HepG2 (cell line): ENCODE results near the gene WTAP. TPM values are rescaled to one million over a fixed set of nuclear protein-coding genes. Genes with fewer than 3 reads are reported as not detected.

ENCODE experiments used
- ARNT2 ChIP-seq: sonication (generic); formaldehyde crosslinking; IDR thresholded peaks from 2 replicates; pipeline ENCODE4 v1.8.0; 2022; ENCODE audit warnings: mild to moderate bottlenecking, low read depth, missing genetic modification reagents, moderate library complexity
- CBX5 ChIP-seq: sonication (generic); formaldehyde crosslinking; IDR thresholded peaks from 2 replicates; pipeline ENCODE4 v1.4.0; 2020; ENCODE audit warnings: missing genetic modification reagents, borderline replicate concordance
- EZH2 ChIP-seq: conservative IDR thresholded peaks from 2 replicates; pipeline ENCODE4 v1.6.1; 2012; ENCODE audit warnings: mild to moderate bottlenecking, low read depth, low read length, moderate library complexity
- IKZF1 ChIP-seq: fragments of 450-650 bp; IDR thresholded peaks from 2 replicates; pipeline ENCODE4 v1.7.1; 2016
- KAT2B ChIP-seq: fragments of 150-350 bp; IDR thresholded peaks from 2 replicates; pipeline ENCODE4 v1.6.1; 2014; ENCODE audit warnings: low read depth, low read length, borderline replicate concordance
- KAT8 ChIP-seq: IDR thresholded peaks from 2 replicates; pipeline ENCODE4 v1.6.1; 2016; ENCODE audit warnings: missing genetic modification reagents, missing compliant biosample characterization
- KMT2A ChIP-seq: sonication (generic); formaldehyde crosslinking; IDR thresholded peaks from 2 replicates; pipeline ENCODE4 v1.4.0; 2020; ENCODE audit warnings: missing genetic modification reagents
- SALL1 ChIP-seq: sonication (generic); formaldehyde crosslinking; IDR thresholded peaks from 2 replicates; pipeline ENCODE4 v1.8.0; 2022; ENCODE audit warnings: mild to moderate bottlenecking, missing genetic modification reagents
- SP4 ChIP-seq: sonication (generic); formaldehyde crosslinking; IDR thresholded peaks from 2 replicates; pipeline ENCODE4 v1.8.1; 2023; ENCODE audit warnings: mild to moderate bottlenecking, missing genetic modification reagents
- SP5 ChIP-seq: IDR thresholded peaks from 2 replicates; pipeline ENCODE4 v1.6.1; 2016; ENCODE audit warnings: low read depth, borderline replicate concordance
- TCF12 ChIP-seq, 2 experiments: fragments of 450-650 bp in 1 of 2; sonication (generic) in 1 of 2; formaldehyde crosslinking in 1 of 2; IDR thresholded peaks; 2 replicates each; pipeline versions ENCODE4 v1.6.1 to v1.8.0; 2017 to 2022; ENCODE audit warnings: antibody characterized with exemption in 1 of 2, mild to moderate bottlenecking in 1 of 2, missing genetic modification reagents in 1 of 2, moderate library complexity in 1 of 2
- ZNF232 ChIP-seq: sonication (generic); formaldehyde crosslinking; IDR thresholded peaks from 2 replicates; pipeline ENCODE4 v1.4.0; 2020; ENCODE audit warnings: missing genetic modification reagents, borderline replicate concordance
- ZNF572 ChIP-seq: sonication (generic); formaldehyde crosslinking; IDR thresholded peaks from 2 replicates; pipeline ENCODE4 v1.5.1; 2020; ENCODE audit warnings: mild to moderate bottlenecking, missing genetic modification reagents
- ZNF776 ChIP-seq: sonication (generic); formaldehyde crosslinking; IDR thresholded peaks from 2 replicates; pipeline ENCODE4 v1.4.0; 2020; ENCODE audit warnings: mild to moderate bottlenecking, missing genetic modification reagents
- ZNF879 ChIP-seq: sonication (generic); formaldehyde crosslinking; IDR thresholded peaks from 2 replicates; pipeline ENCODE4 v1.8.1; 2023; ENCODE audit warnings: missing genetic modification reagents
- ZNF883 ChIP-seq: sonication (generic); formaldehyde crosslinking; IDR thresholded peaks from 2 replicates; pipeline ENCODE4 v1.5.1; 2020; ENCODE audit warnings: mild to moderate bottlenecking, missing genetic modification reagents; ENCODE audit errors: not compliant biosample characterization
- polyA plus RNA-seq, 8 experiments: library from polyadenylated mRNA; depleted of rRNA in 3 of 8; stranded (reverse) in 7 of 8; unstranded in 1 of 8; fragments of >200 nt; fragmentation: Illumina TruSeq in 4 of 8; extraction: Trizol in 4 of 8; gene quantifications; 2 replicates each; pipeline versions ENCODE4 v1.2.1 to v1.2.3, GENCODE V29; 2011 to 2016; ENCODE audit warnings: low read depth in 4 of 8, missing spikeins in 1 of 8, mixed read lengths in 1 of 8; ENCODE audit not compliant: insufficient read depth in 1 of 8
- total RNA-seq, 5 experiments: library from RNA; depleted of rRNA; stranded (reverse); fragments of >200 nt; fragmentation: Illumina TruSeq; extraction: Trizol; gene quantifications; 2 replicates each; pipeline ENCODE4 v1.2.3, GENCODE V29; 2016; ENCODE audit warnings: low read depth in 1 of 5
- TF ChIP-seq, protein P1 (sequence below): sonication (generic); formaldehyde crosslinking; IDR thresholded peaks from 2 replicates; pipeline ENCODE4 v1.5.1; 2020; ENCODE audit warnings: mild to moderate bottlenecking, moderate library complexity, missing genetic modification reagents
- TF ChIP-seq, protein P2 (sequence below): sonication (generic); formaldehyde crosslinking; IDR thresholded peaks from 2 replicates; pipeline ENCODE4 v1.4.0; 2020; ENCODE audit warnings: missing genetic modification reagents
- TF ChIP-seq, protein P3 (sequence below): IDR thresholded peaks from 2 replicates; pipeline ENCODE4 v1.6.1; 2016; ENCODE audit warnings: missing compliant biosample characterization, missing genetic modification reagents, borderline replicate concordance
- TF ChIP-seq, protein P4 (sequence below): sonication (generic); formaldehyde crosslinking; IDR thresholded peaks from 2 replicates; pipeline ENCODE4 v1.4.0; 2020; ENCODE audit warnings: mild to moderate bottlenecking, missing genetic modification reagents

The WTAP gene
- total and polyA plus RNA-seq, 2 of the 13 experiments (the other 11 are each of a cell fraction or from before 2014, with no cell fraction given): 31.6 to 167 TPM

DNA sequence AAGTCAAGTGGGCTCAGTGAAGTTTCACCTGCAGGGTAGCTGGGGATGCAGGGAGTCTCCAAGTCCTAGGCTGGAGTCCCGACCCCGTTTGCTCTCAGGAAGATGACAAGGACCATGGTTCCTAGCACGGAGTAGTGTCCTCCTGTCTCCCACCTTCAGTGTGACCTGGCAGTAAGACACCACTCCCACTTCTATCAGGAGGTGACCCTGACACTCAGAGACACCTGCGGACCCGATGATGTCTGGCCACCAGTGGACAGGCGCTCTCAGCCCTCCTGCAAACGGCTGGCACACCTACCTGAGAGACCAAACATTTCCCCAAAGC, 35.4 kb upstream of the WTAP start (continued):
- TF ChIP-seq, protein P1, sequence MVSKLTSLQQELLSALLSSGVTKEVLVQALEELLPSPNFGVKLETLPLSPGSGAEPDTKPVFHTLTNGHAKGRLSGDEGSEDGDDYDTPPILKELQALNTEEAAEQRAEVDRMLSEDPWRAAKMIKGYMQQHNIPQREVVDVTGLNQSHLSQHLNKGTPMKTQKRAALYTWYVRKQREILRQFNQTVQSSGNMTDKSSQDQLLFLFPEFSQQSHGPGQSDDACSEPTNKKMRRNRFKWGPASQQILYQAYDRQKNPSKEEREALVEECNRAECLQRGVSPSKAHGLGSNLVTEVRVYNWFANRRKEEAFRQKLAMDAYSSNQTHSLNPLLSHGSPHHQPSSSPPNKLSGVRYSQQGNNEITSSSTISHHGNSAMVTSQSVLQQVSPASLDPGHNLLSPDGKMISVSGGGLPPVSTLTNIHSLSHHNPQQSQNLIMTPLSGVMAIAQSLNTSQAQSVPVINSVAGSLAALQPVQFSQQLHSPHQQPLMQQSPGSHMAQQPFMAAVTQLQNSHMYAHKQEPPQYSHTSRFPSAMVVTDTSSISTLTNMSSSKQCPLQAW (CRISPR knock-in tag): peak; percentile 56; the same call in 1 of the 2 replicates
- TF ChIP-seq KAT2B: no peak
- TF ChIP-seq KMT2A: no peak; the same call in 1 of the 2 replicates
- TF ChIP-seq ARNT2: 0 out of 2 replicates have a peak, but pooled peaks have one; percentile 29
- no peak for TF ChIP-seq ZNF879
- TF ChIP-seq SP5 (CRISPR knock-in tag): no peak
- TF ChIP-seq EZH2: no peak
- TF ChIP-seq ZNF883: no peak
- TF ChIP-seq SP4 (CRISPR knock-in tag): 0 out of 2 replicates have a peak, but pooled peaks have one; percentile 25
- no peak for TF ChIP-seq IKZF1
- no peak for TF ChIP-seq ZNF776 (CRISPR knock-in tag)
- TF ChIP-seq ZNF232: no peak
- peak; percentile 58 for TF ChIP-seq SALL1 (CRISPR knock-in tag)
- TF ChIP-seq, protein P2, sequence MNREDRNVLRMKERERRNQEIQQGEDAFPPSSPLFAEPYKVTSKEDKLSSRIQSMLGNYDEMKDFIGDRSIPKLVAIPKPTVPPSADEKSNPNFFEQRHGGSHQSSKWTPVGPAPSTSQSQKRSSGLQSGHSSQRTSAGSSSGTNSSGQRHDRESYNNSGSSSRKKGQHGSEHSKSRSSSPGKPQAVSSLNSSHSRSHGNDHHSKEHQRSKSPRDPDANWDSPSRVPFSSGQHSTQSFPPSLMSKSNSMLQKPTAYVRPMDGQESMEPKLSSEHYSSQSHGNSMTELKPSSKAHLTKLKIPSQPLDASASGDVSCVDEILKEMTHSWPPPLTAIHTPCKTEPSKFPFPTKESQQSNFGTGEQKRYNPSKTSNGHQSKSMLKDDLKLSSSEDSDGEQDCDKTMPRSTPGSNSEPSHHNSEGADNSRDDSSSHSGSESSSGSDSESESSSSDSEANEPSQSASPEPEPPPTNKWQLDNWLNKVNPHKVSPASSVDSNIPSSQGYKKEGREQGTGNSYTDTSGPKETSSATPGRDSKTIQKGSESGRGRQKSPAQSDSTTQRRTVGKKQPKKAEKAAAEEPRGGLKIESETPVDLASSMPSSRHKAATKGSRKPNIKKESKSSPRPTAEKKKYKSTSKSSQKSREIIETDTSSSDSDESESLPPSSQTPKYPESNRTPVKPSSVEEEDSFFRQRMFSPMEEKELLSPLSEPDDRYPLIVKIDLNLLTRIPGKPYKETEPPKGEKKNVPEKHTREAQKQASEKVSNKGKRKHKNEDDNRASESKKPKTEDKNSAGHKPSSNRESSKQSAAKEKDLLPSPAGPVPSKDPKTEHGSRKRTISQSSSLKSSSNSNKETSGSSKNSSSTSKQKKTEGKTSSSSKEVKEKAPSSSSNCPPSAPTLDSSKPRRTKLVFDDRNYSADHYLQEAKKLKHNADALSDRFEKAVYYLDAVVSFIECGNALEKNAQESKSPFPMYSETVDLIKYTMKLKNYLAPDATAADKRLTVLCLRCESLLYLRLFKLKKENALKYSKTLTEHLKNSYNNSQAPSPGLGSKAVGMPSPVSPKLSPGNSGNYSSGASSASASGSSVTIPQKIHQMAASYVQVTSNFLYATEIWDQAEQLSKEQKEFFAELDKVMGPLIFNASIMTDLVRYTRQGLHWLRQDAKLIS (CRISPR knock-in tag): peak; percentile 89
- TF ChIP-seq, protein P3, sequence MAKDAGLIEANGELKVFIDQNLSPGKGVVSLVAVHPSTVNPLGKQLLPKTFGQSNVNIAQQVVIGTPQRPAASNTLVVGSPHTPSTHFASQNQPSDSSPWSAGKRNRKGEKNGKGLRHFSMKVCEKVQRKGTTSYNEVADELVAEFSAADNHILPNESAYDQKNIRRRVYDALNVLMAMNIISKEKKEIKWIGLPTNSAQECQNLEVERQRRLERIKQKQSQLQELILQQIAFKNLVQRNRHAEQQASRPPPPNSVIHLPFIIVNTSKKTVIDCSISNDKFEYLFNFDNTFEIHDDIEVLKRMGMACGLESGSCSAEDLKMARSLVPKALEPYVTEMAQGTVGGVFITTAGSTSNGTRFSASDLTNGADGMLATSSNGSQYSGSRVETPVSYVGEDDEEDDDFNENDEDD: 0 out of 2 replicates have a peak, but pooled peaks have one; percentile 20
- TF ChIP-seq, protein P4, sequence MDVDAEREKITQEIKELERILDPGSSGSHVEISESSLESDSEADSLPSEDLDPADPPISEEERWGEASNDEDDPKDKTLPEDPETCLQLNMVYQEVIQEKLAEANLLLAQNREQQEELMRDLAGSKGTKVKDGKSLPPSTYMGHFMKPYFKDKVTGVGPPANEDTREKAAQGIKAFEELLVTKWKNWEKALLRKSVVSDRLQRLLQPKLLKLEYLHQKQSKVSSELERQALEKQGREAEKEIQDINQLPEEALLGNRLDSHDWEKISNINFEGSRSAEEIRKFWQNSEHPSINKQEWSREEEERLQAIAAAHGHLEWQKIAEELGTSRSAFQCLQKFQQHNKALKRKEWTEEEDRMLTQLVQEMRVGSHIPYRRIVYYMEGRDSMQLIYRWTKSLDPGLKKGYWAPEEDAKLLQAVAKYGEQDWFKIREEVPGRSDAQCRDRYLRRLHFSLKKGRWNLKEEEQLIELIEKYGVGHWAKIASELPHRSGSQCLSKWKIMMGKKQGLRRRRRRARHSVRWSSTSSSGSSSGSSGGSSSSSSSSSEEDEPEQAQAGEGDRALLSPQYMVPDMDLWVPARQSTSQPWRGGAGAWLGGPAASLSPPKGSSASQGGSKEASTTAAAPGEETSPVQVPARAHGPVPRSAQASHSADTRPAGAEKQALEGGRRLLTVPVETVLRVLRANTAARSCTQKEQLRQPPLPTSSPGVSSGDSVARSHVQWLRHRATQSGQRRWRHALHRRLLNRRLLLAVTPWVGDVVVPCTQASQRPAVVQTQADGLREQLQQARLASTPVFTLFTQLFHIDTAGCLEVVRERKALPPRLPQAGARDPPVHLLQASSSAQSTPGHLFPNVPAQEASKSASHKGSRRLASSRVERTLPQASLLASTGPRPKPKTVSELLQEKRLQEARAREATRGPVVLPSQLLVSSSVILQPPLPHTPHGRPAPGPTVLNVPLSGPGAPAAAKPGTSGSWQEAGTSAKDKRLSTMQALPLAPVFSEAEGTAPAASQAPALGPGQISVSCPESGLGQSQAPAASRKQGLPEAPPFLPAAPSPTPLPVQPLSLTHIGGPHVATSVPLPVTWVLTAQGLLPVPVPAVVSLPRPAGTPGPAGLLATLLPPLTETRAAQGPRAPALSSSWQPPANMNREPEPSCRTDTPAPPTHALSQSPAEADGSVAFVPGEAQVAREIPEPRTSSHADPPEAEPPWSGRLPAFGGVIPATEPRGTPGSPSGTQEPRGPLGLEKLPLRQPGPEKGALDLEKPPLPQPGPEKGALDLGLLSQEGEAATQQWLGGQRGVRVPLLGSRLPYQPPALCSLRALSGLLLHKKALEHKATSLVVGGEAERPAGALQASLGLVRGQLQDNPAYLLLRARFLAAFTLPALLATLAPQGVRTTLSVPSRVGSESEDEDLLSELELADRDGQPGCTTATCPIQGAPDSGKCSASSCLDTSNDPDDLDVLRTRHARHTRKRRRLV: peak; percentile 59; the same call in 1 of the 2 replicates
- TF ChIP-seq KAT8 (CRISPR knock-in tag): no peak
- no peak for TF ChIP-seq CBX5 (CRISPR knock-in tag)
- no peak for TF ChIP-seq TCF12 (IDR thresholded peaks at IDR 0.05)
- no peak for TF ChIP-seq TCF12 (CRISPR knock-in tag; IDR thresholded peaks at IDR 0.05)
- TF ChIP-seq ZNF572: peak; percentile 59; the same call in 1 of the 2 replicates
